ENCODE results near the gene ZNF385A.

Gene ZNF385A

DNA sequence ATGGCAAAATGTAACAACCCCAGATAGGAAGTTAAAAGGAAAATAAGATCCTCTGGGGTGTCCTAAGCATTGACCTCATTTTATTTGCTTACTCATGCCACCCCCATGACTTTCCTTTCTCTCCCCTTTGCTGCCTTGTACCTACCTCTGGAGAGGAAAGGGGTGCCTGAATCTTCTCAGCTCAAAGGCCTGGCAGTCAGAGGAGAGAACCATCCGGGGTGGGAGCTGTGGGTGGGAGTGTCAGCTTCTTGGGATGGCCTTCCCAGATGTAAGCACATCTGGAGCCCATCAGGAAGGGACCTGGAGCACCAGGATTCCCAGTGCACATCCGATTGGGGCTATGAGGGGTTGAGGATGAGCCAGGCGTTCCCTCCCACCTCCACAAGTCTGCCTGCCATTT is 39.7 kb upstream of the ZNF385A start:
- H3K36me3 ChIP-seq (ENCODE audit: control insufficient read depth, low read length): no peaks in the 10 kb centered on the region
- H3K4me2 ChIP-seq (ENCODE audit: low read length): no peak overlapping the region
- H3K27me3 ChIP-seq (ENCODE audit: control insufficient read depth, low read length): peaks cover 93% of the 10 kb centered on the region
- H4K20me1 ChIP-seq (ENCODE audit: control insufficient read depth, insufficient read depth, low read depth, low read length): no peaks in the 10 kb centered on the region
- no peaks in the 10 kb centered on the region for H3F3A ChIP-seq (ENCODE audit: control insufficient read depth, insufficient read depth)
- no peaks in the 10 kb centered on the region for H3K9me2 ChIP-seq (replicated peaks; ENCODE audit: control insufficient read depth, low read length)
- H3K4me3 ChIP-seq (ENCODE audit: low read length): no peak overlapping the region
- H3K27ac ChIP-seq (ENCODE audit: low read depth, low read length): no peak overlapping the region
- no peaks in the 10 kb centered on the region for H3K9me3 ChIP-seq (ENCODE audit: control insufficient read depth, insufficient read depth, low read length)
- TF ChIP-seq EZH2phosphoT487 (IDR thresholded peaks at IDR 0.05; ENCODE audit: borderline replicate concordance, low read length): no peak
- TF ChIP-seq, protein P1, sequence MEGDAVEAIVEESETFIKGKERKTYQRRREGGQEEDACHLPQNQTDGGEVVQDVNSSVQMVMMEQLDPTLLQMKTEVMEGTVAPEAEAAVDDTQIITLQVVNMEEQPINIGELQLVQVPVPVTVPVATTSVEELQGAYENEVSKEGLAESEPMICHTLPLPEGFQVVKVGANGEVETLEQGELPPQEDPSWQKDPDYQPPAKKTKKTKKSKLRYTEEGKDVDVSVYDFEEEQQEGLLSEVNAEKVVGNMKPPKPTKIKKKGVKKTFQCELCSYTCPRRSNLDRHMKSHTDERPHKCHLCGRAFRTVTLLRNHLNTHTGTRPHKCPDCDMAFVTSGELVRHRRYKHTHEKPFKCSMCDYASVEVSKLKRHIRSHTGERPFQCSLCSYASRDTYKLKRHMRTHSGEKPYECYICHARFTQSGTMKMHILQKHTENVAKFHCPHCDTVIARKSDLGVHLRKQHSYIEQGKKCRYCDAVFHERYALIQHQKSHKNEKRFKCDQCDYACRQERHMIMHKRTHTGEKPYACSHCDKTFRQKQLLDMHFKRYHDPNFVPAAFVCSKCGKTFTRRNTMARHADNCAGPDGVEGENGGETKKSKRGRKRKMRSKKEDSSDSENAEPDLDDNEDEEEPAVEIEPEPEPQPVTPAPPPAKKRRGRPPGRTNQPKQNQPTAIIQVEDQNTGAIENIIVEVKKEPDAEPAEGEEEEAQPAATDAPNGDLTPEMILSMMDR (IDR thresholded peaks at IDR 0.05; ENCODE audit: low read depth, low read length, poor library complexity, severe bottlenecking): no peak
- H3K4me1 ChIP-seq (ENCODE audit: control insufficient read depth, low read length): no peaks in the 10 kb centered on the region
- H3K79me2 ChIP-seq (ENCODE audit: control insufficient read depth, low read length): no peaks in the 10 kb centered on the region

DNA sequence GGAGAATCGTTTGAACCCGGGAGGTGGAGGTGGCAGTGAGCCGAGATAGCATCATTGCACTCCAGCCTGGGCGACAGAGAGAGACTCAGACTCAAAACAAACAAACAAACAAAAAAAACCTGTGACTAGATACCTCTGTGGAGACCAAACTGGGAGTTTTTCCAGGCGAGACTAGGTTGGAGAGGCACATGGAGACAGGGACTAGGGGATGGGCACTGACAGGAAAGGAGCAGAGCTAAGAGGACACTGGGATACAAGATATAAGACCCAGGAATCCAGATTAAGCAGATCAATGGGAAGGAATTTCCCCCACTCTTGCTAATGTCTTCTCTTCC is 39.2 kb upstream of the ZNF385A start:
- no peaks in the 10 kb centered on the region for H4K20me1 ChIP-seq (ENCODE audit: control insufficient read depth, insufficient read depth, low read depth, low read length)
- no peaks in the 10 kb centered on the region for H3K36me3 ChIP-seq (ENCODE audit: control insufficient read depth, low read length)
- H3K4me3 ChIP-seq (ENCODE audit: low read length): no peak overlapping the region
- no peaks in the 10 kb centered on the region for H3K9me3 ChIP-seq (ENCODE audit: control insufficient read depth, insufficient read depth, low read length)
- H3K4me2 ChIP-seq (ENCODE audit: low read length): no peak overlapping the region
- H3K4me1 ChIP-seq (ENCODE audit: control insufficient read depth, low read length): no peaks in the 10 kb centered on the region
- no peak for TF ChIP-seq EZH2phosphoT487 (IDR thresholded peaks at IDR 0.05; ENCODE audit: borderline replicate concordance, low read length)
- TF ChIP-seq, protein P1 (IDR thresholded peaks at IDR 0.05; ENCODE audit: low read depth, low read length, poor library complexity, severe bottlenecking): no peak
- H3K27me3 ChIP-seq (ENCODE audit: control insufficient read depth, low read length): peaks cover 97% of the 10 kb centered on the region
- no peaks in the 10 kb centered on the region for H3F3A ChIP-seq (ENCODE audit: control insufficient read depth, insufficient read depth)
- H3K9me2 ChIP-seq (replicated peaks; ENCODE audit: control insufficient read depth, low read length): no peaks in the 10 kb centered on the region
- no peak overlapping the region for H3K27ac ChIP-seq (ENCODE audit: low read depth, low read length)
- no peaks in the 10 kb centered on the region for H3K79me2 ChIP-seq (ENCODE audit: control insufficient read depth, low read length)

- no peak overlapping the region for H3K4me2 ChIP-seq (ENCODE audit: low read length)
- H3K9me3 ChIP-seq (ENCODE audit: control insufficient read depth, insufficient read depth, low read length): no peaks in the 10 kb centered on the region
- no peaks in the 10 kb centered on the region for H3K79me2 ChIP-seq (ENCODE audit: control insufficient read depth, low read length)
- no peak overlapping the region for H3K27ac ChIP-seq (ENCODE audit: low read depth, low read length)
- no peaks in the 10 kb centered on the region for H3K9me2 ChIP-seq (replicated peaks; ENCODE audit: control insufficient read depth, low read length)
- H3K4me1 ChIP-seq (ENCODE audit: control insufficient read depth, low read length): no peaks in the 10 kb centered on the region; the same call in 1 of the 2 replicates
- peaks cover 97% of the 10 kb centered on the region for H3K27me3 ChIP-seq (ENCODE audit: control insufficient read depth, low read length)
- TF ChIP-seq EZH2phosphoT487 (IDR thresholded peaks at IDR 0.05; ENCODE audit: borderline replicate concordance, low read length): no peak
- TF ChIP-seq, protein P1 (IDR thresholded peaks at IDR 0.05; ENCODE audit: low read depth, low read length, poor library complexity, severe bottlenecking): no peak
- H3K4me3 ChIP-seq (ENCODE audit: low read length): no peak overlapping the region
- no peaks in the 10 kb centered on the region for H3K36me3 ChIP-seq (ENCODE audit: control insufficient read depth, low read length)
- H3F3A ChIP-seq (ENCODE audit: control insufficient read depth, insufficient read depth): no peaks in the 10 kb centered on the region
- H4K20me1 ChIP-seq (ENCODE audit: control insufficient read depth, insufficient read depth, low read depth, low read length): no peaks in the 10 kb centered on the region
Measured at GRCh38 chr12:54421879-54422250, 37.3 kb upstream of the ZNF385A start.

Measured in DOHH2 (cell line).